ENCODE measurements around the gene GLYATL3.

GRCh38 chr6:49506569-49507111, 6.9 kb downstream of the GLYATL3 start:
- TF ChIP-seq CTCF (IDR thresholded peaks at IDR 0.05) (no peak), POLR2A (IDR thresholded peaks at IDR 0.05) (no peak)

All from uterus (tissue), 2 donors.